Suppressor macrophage treated with lipopolysaccharide for 4 hours (primary cell): ENCODE measurements around the gene INSR.
"Not testable (repeated sequence)": the region's sequence is repeated elsewhere in the genome, so short reads cannot be mapped to it uniquely, and the experiment has no call there.

Experiments used
- DNase-seq: peaks from one replicate; pipeline ENCODE4 v3.0.0-alpha.2; 2020

INSR gene

DNA sequence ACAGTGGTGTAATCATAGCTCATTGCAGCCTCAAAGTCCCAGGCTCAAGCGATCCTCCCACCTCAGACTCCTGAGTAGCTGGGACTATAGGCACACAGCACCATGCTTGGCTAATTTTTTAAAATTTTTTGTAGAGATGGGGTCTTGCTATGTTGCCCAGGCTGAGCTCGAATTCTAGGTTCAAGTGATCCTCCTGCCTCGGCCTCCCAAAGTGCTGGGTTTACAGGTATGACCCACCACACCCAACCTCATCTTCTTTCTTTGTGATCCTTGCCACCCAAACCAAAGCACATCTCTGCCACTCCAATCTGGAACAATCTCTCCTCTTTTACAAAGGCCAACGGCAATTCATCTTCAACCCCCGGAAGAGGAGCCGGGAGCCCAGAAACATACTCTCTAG, 38.6 kb downstream of the INSR start:
- DNase-seq: no peak

DNA sequence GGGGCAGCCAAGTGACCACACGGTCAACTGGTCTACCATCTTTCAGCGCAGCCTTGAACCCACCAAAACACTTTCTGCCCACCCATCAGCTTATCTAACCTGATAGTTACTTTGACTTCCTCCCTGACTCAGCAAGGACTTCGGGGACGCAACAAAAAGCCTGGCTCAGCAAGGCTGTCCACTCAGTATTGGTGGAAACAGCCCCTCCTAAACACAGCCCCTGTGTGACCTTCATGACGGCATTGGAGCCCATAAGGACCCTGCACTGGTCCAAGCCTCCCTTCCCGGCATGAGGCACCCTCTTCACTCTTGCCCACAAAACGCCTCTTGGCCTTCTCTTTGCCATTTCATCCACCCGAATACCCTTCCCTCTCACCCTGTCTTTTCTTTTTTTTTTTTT, 39.1 kb downstream of the INSR start:
- no peak for DNase-seq

DNA sequence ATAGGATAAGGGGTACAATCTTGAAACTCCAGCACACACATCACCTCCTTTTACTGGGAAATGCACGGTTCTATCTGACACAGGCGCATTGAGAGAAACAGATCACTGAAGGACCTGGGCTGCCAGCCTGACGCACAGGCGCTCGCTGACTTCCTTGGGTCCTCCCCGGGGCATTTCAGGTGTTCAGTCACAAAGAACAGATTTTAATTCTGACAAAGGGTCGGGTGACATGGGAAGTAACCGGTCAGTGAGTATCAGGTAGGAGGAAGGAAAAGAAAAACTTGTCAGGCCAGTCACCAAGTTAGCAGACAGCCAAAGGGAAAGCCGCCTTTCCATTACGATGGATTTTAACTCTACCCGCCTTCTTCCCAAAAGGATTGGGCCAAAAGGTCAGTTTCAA, 39.6 kb downstream of the INSR start:
- DNase-seq: no peak

DNA sequence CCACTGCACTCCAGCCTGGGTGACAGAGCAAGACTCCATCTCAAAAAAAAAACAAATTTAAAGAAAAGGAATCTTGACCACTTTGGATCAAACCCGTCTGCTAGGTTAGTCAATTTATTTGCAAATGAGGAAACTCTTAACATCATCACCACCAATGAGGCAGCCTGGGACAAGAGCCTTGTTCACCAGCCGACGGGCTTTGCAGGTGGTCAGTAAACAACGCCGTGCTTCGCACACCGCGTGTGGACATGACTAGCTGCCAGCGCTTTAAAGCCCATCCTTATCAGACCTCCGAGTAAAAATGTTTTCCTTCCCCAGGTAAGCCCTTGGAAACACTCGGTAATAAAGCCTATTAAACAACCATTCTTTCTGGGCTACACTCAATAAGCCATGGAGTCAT, 41.9 kb downstream of the INSR start:
- no peak for DNase-seq

DNA sequence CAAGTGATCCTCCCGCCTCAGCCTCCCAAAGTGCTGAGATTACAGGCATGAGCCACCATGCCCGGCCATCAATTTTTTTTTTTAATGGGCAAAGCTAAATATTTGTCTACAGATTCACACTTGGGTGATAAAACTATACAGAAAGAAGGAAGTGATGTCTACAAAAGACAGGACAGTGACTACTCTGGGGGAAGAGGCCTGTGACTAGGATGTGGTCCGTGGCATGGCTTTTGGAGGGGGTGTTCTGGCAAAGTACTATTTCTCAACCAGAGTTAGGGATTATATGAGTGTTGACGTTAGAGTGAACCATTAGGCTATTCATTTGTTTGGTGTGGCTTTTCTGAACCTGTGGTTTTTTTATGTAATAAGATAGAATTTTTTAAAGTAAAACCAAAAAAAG, 42.7 kb downstream of the INSR start:
- DNase-seq: peak; percentile 72

DNA sequence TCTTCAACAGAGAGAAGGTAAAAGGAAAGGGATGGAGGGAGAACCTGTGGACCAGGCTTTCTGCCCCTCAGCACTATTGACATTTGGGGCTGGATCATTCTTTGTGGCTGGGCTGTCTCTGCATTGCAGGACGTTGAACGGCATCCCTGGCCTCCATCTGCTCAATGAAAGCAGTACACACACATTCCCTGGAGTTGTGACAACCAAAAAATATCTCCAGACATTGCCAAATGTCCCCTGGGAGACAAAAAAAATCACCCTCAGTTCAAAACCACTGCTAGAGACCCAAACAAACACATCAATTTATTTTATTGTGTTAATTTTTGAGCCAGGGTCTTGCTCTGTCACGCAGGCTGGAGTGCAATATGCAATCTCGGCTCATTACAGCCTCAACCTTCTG, 43.3 kb downstream of the INSR start:
- DNase-seq: no peak

DNA sequence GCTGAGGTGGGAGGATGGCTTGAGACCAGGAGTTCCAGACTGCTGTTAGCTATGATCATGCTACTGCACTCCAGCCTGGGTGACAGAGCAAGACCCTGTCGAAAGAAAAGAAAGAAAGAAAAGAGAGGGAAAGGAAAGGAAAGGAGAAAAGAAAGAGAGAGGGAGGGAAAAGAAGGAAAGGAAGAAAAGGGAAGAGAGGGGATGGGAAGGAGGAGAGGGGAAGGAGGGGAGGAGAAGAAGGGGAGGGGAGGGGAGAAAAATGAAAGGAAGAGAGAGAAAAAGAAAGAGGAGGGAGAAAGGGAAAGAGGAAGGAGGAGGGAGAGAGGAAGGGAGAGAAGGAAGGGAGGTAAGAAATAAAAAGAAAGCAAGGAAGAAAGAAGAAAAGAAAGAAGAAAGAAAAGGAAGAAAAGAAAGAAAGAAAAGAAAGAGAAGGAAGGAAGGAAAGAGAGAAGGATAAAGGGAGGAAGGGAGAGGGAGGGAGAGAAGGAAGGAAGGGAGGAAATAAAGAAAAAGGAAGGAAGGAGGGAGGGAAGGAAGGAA, 44.1 kb downstream of the INSR start:
- no peak for DNase-seq

DNA sequence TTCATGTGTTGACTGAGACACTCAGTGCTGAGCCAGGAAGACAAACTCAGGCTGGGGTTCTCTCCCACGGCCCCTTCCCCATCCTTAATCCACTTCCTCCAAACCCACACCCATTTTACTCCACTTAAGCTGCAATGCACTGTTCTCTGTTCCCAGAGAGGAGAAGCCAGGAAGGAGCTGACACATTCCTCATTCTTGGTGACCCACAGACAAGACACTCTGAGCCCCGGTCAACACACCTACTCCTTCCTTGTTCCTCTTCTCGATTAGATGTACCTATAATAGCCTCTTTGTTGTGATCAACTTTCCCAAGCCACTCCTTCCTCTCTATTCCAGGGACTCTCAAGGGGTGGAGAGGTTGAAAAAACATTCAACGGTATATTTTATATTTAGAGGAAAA, 47.1 kb downstream of the INSR start:
- peak; percentile 47 for DNase-seq

DNA sequence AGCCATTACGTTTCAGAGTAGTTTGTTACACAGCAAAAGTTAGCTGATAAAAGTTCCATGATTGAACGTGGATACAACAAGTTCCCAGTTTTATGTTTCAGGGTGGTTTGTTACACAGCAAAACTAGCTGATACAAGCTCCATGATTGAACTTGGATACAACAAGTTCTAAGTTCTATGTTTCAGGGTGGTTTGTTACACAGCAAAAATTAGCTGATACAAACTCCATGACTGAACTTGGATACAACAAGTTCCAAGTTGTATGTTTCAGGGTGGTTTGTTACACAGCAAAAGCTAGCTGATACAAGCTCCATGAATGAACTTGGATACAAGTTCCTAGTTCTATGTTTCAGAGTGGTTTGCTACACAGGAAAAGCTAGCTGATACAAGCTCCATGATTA, 47.6 kb downstream of the INSR start:
- DNase-seq: no peak

DNA sequence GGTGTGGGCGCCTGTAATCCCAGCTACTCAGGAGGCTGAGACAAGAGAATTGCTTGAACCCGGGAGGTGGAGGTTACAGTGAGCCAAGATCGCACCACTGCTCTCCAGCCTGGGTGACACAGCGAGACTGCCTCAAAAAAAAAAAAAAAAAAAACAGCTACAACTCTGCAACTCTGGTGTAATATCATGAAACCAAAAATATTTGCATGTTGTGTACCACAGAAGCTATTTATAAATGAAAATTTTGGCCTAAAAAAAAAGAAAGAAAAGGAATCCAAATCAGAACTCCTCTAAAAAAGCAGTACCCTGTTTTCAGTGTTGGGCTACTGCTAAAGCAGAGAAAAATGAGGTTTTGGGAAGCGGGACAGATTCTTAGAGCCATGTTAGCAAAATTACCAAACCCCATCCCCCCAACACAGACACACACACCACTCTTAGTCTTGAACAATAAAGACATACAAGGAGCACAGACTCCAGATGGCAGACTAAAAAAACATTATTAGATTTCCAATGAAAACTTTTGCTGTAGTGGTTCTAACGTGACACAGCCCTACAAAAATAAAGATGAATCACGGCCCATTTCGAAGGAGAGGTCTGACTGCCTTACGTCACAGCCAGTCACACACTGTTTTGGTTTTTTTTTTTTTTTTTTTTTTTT, 51.5 kb downstream of the INSR start:
- peak; percentile 78 for DNase-seq

DNA sequence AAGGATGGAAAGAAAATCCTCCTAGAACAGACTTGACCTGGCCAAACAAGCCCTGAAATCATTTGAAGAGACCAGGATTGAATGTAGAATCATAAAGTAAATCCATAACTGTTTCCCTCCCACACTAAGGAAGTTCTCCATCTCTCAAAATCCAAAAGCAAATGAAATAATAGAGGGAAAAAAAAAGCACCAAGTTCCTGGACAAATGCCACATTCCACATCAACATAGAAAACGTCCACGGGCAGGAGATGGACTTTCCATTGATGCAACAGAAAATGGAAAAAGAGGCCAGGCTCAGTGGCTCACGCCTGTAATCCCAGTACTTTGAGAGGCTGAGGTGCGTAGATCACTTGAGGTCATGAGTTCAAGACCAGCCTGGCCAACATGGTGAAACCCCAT, 56.2 kb downstream of the INSR start:
- DNase-seq: no peak

DNA sequence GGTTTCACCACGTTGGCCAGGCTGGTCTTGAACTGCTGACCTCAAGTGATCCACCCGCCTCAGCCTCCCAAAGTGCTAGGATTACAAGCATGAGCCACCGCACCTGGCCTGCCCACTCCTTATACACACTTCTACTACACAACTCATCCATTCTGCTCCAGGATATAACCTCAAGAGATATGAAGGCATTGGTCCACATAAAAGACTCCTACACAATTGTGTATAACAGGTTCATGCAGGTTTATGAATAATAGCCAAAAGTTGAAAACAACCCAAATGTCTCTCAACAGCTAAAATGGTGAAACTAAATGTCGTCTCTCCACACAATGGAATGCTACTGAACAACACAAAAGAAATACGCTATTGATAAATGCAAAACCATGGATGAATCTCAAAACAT, 58.1 kb downstream of the INSR start:
- no peak for DNase-seq

DNA sequence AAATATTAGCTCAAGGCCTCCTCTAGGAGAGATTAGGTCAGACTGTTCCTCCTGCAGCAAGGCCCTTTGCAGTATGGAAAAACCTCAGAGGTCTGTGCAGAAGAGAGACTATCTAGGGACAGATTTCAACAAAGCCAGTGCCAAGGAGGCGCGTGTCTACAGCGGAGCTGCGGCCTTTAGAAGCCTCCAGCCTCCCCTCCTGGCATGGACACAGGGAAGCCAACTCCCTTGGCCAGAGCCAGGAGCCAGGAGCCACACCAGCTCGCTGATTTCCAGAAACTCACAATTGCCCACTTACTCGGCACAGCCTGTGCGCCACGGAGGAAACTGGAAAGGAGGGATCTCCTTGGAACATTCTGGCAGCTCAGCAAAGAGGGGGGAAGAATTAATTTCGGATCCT, 63.4 kb downstream of the INSR start:
- DNase-seq: no peak

DNA sequence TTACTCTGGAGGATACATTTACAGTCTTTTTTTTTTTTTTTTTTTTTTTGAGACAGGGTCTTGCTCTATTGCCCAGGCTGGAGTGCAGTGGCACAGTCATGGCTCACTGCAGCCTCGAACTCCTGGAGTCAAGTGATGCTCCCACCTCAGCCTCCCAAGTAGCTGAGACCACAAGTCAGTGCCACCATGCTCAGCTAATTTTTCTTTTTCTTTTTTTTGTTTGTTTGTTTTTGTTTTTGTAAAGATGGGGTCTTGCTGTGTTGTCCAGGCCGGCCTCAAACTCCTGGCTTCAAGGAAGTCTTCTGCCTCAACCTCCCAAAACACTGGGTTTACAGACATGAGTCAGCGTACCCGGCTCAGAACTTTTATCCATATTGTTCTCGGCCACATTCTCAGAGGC, 64.5 kb downstream of the INSR start:
- no peak for DNase-seq

DNA sequence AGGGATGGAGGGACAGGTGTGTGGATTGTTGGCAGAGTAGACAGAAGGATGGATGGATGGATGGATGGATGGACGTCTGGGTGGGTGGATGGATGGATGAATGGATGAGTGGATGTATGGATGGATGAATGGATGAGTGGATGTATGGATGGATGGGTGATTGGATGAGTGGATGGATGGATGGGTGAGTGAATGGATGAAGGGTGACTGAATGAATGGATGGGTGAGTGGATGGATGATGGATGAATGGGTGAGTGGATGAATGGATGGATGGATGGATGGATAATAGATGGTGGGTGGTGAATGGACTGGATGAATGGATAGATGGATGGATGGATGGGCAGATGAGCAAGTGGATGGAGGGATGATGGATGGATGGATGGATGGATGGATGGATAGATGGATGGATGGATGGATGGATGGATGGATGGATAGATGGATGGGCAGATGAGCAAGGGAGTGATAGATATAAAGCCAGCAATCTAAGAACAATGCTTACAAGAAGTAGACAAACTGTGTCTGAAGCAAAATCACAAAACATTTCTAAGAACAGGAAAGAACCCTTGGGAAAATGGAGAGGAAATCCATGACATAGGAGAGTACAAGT, 65.2 kb downstream of the INSR start:
- DNase-seq: no peak

DNA sequence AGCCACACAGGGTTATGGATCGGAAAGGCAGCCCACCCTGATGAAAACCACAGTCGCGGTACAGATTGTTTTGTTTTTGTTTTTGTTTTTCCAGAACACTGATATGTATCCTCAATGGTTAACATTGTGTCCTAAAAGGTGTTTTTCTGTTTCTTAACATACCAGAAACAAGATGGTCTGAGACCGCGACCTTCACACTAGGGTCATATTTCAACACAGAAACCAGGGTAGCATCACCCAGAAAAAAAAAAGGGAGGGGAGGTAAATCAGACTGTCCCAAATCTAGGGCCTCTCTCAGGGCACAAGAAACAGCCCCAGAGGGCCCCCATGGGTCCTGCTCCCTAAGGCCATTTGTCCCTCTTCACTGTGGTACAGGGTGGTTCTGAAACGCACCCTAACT, 66.5 kb downstream of the INSR start:
- DNase-seq: no peak

DNA sequence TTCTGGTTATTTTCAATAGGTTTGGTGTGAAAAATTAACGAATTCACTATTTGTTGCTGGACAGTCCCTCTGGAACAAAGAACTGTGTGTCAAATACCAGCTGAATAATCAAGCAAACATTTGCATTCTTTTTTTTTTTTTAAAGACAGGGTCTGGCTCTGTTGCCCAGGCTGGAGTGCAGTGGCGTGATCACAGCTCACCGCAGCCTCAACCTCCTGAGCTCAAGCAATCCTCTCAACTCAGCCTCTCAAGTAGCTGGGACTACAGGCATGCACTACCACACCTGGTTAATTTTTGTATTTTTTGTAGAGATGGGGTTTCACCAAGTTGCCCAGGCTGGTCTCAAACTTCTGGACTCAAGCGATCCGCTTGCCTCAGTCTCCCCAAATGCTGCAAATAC, 67.1 kb downstream of the INSR start:
- not testable (repeated sequence) for DNase-seq

DNA sequence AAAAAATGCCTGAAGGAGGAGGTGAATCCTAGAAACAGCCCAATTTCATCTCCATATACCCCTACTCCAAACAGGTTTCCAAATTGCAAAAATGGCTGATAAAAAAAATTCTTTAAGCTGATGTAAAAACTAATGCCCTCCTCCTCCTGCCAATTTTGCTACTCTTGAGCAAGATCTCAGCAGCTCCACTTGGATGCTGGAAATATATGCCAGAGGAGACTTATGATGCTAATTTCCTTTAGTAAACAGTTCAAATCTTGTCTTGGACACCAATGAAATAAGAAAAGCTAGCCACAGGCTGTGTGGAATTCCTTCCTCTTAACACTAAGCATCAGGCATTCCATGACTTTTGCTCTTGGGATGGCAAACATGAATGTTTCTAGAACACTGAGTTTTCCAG, 67.5 kb downstream of the INSR start:
- DNase-seq: no peak

DNA sequence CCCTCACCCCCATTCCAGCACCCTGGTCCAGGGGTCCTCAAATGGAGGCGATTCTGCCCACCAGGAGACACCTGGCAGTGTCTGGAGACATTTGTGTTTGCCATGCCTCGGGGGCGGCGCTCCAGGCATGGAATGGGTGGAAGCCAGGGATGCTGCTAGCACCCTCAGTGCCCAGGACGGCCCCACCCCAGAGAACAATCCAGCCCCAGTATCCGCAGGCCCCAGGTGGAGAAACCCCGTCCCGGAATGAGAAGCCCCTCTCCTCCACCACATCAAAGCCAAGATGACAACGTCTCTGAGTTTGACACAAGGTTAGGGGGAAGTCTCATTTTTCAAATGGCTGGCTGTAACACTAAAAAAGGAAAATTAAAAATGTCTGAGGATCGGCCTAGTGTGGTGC, 68.5 kb downstream of the INSR start:
- no peak for DNase-seq

DNA sequence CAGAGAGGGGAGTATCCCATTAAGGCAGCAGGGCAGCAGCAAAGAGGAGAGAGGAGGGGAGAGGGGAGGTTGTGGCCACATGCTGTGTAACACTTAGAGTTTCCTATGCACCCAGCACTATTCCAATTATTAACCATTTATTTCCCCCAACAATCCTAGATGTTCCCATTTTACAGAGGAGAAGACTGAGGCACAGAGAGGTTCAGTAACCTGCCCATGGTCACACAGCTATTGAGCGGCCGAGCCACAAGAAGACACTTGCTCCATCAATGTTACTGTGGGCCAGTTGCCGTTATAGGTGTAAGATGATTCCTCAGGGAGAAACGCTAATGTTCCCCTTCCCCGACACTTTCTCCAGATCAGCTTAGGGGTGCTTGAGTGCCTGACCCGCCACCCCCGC, 69.2 kb downstream of the INSR start:
- no peak for DNase-seq

DNA sequence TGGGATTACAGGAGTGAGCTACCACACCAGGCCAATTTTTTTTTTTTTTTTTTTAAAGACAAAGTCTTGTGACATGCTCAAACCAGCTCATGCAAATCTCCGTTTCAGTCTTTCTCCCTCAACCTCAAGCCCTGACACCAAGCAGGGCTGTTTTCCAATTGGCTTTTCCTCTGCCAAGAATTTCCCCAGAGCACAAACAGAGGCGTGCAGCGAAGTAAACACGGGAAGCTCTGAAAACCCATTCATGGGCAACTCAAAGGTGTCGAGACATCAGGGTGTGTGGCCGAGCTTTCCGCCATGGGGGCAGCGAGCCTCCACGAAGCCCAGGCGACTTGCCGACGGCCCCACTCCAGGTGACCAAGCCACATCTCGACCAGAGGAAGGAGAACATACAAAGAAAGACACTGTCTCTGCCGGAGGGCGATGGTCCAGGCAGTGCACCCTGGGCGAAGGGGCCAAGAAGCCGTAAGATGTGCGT, 70.0 kb downstream of the INSR start:
- DNase-seq: no peak

DNA sequence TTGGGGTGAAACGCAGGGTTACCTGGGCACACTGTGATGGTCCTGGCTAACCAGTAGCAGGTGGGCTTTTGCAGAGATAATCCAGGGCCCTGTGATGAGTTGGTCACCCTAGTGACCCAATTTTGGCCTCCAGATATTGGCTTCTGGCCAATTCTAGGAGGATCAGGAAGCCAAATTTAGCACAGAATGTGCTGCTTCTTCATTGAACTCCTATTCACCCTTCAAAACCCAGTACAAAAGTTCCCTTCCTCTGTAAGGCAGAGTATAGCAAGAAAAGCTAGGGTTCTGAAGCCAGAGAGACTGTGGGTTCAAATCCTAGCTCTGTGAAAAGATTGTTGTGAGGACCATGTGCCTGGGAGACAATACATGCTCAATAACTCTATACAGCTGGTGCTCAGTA, 70.8 kb downstream of the INSR start:
- DNase-seq: no peak

DNA sequence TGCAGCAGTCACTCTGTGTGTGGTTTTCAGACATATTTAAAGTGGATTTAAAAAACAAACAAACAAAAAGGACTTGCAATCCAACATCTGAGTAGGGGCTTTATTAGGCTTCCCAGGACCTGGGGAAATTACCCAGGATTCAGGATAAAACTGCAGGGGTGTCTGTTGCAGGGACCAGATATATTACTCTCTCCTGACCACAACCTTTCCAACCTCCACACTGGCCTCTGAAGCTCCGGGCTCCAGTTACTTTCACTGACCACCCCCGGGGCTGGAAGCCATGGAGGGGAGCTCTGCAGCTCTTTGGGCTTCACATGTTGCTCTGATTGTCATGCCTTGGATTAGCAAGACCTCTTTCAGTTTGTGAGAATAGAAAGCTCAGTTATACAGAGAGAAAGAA, 75.2 kb downstream of the INSR start:
- DNase-seq: no peak

DNA sequence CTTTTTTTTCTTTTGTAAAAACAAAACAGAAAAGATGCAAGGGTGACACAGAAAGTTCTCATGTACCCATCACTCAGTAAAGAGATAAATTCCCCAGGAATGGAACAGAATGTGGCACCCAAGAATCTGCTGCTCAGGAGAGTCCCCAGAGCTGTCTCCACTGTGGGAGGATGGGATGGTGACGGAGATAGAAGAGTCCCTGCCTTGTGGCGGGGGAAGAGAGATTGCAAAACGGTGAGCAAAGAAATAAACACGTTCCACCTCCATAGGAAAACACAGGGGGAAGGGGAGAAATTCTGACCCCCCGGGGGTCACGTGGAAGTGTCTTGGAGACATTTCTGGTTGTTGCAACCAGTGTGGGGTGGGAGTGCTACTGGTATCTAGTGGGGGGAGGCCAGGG, 76.4 kb downstream of the INSR start:
- no peak for DNase-seq

DNA sequence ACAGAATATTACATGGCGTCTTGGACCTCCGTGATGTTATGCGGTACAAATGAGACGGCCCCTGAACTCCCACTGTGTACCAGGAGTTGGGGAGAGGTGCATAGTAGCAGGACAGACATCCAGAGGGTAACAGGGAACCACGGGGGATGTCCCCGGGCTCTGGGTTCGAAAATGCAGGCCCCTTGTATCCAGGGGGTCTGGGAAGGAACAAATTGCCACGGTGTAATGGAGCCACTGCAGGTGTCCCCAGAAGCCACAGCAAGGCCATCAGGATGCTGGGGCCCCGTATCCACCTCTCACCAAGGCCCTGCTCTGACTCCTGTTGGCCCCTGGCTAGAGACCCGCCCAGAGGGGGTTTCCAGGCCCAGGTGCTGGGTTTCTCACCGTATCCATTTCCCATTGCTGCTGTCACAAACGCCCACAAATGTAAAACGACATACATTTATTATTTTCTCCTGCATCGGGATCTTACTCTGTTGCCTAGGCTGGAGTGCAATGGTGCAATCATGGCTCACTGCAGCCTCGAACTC, 77.8 kb downstream of the INSR start:
- DNase-seq: no peak
